Amniotic stem cell (primary cell): ENCODE data around the gene DHCR7.
A peak's percentile ranks its signal among the peaks of the same experiment; 100 is the strongest.

Experiments
- DNase-seq: peaks from one replicate; lab custom pipeline; 2025; lab: John Stamatoyannopoulos, UW

The DHCR7 gene, protein sequence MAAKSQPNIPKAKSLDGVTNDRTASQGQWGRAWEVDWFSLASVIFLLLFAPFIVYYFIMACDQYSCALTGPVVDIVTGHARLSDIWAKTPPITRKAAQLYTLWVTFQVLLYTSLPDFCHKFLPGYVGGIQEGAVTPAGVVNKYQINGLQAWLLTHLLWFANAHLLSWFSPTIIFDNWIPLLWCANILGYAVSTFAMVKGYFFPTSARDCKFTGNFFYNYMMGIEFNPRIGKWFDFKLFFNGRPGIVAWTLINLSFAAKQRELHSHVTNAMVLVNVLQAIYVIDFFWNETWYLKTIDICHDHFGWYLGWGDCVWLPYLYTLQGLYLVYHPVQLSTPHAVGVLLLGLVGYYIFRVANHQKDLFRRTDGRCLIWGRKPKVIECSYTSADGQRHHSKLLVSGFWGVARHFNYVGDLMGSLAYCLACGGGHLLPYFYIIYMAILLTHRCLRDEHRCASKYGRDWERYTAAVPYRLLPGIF

DNA sequence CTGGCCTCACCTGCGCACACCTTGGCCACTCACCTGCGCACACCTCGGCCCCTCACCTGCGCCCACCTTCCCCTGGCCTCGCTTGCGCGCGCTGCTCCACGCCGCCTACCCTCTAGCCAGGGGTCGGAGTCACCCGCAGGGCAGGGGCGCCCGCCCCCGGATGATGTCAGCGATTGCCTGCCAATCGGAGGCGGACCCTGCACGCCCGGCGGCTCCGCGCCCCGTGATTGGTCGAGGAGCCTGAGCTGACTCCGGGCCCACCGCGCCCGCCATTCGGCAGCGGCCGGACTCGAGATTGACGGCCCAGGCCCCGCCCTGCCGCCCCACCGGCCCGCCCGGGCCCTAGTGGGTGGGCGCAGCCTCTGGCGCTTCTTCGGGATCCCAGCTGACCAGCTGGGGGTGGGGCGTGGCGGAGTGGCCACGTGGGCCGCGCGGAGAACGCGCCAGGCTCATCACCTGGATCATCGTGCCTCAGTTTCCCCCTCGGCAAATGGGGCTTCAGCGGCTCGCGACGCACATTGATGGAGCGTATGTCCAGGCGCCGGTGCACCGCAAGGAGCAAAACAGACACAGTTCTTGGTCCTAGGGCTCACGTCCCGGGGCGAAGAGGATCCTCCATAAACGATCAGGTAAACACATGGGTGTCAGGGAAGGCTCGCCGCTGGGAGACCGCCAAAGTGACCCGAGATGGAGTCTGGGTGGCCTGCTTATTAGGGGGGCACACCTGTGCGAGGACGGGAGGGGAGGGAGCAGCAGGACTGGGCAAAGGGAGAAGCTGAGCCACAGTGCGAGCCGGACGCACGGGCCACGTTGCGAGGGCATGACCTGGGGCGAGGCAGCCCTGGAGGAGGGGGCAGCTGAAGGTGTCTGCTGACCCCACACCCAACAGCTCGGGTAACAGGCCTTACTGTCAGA lies at the start of gene DHCR7:
DHCR7 (minus strand) TSS at position 137 of the 915 bp plus-strand sequence. CDS start 3,441 bp downstream, outside the sequence.
- DNase-seq: peak; percentile 90

DNA sequence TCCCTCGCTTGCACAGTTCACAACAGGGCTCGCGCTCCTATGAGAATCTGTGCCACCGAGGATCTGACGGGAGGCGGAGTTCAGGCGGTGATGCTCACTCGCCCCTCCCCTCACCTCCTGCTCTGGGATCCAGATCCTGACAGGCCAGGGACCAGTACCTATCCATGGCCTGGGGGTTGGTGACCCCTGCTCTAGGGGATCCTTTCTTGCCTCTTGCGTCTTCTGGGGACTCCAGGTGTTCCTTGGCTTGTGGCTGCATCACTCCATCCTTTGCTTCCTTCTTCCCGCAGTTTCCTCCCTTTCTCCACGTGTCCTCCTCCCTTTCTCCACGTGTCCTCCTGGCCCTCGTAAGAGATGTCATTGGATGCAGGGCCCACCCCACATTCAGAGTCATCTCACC lies 48.2 kb upstream of the DHCR7 start:
- no peak for DNase-seq

DNA sequence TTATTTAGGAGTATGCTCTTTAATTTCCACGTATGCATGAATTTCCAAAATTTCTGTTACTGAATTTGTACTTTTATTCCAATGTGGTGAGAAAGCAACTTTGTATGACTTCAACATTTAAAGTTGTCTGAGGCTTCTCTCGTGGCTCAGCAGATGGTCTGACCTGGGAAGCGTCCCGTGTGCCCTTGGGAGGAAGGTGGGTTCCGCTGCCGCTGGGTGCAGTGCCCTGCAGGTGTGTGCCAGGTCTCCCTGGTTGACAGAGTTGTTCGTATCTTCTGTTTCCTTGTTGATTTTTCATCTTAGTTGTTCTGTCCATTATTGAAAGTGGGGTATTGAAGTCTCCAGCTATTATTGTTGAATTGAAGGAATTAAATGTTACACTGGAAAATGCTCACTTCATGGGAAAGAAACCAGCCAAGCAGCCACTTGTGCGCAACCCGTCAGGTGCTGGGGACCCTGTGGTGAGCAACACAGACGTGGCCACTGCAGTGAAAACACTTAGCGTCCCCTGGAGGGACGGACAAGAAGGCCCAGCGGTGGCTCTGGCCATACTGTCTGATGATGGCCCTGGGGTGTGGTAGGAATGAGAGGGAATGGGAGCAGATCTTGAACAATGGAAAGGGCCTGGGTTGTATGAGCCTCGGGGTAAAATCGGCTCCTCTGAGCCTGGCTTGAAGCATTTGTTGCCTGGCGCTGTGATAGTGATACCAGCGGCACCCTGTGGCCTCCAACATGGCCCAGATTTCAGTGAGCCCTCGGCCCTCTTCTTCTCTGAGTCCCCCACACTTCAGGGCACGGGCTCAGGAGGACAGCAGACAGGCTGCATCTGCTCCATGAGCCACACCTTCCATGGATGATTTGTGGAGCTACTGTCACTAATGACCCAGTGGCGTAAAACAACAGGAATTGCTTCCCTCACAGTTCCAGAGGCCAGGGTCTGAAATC lies 47.4 kb upstream of the DHCR7 start:
- DNase-seq: no peak

DNA sequence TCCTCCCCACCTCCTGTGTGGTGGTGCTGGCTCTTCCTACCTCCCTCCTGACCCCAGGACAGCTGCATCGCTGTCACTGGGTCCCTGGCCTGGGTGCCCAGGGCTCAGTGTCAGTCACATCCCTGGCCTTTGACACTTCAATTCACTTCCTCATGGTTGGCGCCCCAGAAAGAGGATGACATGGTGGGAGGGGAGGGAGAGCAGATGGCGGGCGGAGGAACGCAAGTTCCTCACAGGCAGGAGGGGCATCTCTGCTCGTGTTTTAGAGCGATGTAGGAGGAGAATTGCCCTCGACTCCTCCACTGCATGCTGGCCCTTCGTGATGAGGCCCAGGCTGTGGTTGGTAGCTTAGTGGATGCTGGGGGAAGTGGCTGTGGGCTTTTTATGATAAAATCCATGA lies 43.7 kb upstream of the DHCR7 start:
- no peak for DNase-seq

DNA sequence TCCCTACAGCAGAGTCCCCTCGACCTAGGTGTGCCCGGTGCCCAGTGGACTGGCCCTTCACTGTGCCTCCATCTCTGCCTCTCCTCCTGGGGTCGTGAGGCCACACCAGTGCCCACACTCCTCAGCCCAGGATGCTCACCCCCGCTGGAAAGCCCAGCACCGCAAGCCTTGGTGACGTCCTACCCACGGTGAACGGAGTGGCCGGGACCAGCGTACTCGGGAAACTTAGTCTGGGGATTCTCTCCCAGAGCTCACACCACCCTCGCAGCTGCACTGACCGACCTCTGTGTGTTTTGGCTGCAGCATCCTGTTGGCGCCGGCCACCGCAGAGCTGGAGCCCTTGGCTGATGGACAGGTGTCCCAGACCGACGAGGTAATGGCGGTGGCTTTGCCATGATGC lies 43.3 kb upstream of the DHCR7 start:
- DNase-seq: no peak

DNA sequence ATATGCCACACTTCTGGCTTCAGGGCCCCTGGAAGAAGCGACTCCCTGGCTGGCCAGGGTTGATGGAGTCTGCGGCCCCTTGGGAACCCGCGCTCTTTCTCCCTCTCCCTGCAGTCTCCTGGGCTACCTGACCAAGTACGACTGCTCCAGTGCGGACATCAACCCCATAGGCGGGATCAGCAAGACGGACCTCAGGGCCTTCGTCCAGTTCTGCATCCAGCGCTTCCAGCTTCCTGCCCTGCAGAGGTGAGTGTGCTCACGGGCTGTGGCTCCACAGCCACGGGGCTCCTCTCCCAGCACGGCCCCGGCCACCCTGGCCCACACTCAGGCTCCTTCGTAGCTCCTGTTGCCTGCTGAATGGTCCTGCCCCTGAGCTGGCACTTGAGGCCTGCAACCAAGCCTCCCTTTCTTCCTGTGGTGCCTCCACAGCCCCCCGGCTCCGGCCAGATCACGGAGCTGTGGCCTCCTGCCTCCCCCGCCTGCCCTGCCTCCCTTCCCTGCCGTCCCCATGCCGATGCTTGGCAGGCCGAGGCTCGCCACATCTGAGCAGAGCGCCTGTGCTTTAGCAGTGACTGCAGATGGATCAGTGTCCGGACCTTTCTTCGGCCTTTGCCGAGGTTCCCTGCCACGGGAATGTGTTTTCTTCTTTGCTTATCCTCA lies 42.7 kb upstream of the DHCR7 start:
- no peak for DNase-seq

DNA sequence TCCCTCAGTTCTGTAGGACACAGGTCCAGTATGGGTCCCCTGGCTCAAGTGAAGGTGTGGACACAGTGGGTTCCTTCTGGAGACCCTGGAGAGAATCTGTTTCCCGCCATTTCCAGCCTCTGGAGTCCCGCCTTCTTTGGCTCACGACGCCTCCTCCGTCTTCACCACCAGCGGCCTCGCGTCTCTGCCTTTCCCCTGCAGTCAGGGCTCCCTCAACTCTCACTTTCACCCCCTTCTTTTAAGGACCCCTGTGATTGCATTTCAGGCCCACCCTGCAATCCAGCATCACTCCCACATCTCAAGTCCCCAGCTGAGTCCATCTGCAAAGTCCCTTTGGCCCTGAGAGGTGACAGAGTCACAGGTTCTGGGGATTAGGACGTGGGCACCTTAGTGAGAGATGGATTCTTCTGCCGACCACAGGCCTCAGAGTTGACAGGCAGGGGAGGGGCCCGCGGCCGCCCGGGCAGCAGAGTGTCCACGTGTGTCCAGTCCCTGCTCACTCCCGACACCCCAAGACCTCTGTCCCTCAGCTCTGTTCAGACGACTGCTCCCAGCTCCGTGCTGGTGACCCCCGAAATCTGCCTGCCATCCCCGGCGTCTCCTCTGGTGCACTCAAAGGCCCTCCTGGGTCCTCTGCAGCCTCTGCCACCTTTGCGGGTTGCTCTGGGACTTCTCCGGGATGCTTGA lies 42.0 kb upstream of the DHCR7 start:
- DNase-seq: no peak

DNA sequence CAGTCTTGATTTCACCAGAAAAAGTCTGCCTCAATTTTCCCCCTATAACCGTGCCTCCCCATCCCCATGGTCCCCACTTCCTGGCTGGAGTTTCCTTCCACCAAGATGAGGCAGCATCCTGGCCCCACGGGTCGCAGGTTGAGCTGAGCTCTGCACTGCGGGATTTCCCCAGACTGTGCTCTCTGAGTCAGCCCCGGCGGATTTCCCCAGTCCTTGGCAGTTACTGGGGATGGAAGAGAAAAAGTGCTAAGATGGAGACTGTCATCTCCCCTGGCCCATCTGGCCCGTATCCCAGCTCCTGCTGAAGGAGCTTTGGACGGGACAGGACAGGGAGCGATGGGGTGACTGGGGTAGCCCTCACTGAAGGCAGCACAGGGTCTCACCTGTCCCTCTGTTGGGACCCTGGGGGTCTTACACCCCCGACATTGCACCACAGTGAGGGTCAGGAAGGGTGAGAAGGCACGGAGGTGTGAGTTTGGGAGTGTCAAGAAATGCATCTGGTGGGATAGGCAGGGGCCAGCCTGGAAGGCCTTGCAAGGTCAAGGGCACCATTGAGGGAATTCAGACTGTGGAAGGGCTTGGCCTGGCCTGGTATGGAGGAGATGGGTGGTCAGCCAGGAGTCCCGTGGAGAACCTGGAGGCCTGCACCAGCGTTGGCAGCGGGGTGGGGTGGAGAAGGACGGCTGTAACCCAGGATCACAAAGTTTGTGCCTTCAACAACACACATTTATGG lies 41.3 kb upstream of the DHCR7 start:
- DNase-seq: no peak

DNA sequence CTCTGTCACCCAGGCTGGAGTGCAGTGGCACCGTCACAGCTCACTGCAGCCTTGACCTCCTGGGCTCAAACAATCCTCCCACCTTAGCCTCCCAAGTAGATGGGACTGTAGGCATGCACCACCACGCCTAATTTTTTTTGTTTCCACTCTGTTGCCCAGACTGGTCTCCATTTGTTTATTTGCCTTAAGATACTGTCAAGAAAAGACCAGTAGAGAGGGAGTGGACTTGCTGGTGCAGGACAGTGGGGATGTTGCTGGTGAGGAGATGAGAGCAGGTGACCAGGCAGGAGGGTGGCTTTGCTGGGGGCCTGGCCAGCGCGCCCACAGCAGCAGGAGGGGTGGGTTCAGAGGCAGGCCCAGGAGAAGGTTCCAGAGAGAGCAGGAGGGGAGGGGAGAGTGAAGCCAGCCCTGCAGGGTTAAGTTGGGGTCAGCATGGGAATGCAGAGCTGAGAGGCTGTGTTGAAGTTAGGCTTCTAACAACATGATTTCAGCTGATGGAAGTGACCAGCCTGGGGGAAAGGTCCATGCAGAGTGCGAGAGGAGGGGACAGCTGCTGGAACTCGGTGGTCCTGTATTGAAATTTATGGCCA lies 40.6 kb upstream of the DHCR7 start:
- DNase-seq: no peak

DNA sequence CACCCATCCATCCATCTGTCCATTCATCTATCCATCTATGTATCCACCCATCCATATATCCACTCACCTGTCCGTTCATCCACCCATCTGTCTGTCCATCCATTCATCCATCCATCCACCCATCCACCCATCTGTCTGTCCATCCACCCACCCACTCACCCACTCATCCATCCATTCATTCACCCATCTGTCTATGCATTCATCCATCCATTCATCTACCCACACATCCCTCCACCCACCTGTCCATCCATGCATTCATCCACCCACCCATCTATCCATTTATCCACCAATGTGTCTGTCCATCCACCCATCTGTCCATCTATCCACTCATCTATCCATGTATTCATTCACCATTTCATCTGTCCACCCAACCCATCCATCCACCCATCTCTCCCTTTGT lies 38.1 kb upstream of the DHCR7 start:
- DNase-seq: no peak

DNA sequence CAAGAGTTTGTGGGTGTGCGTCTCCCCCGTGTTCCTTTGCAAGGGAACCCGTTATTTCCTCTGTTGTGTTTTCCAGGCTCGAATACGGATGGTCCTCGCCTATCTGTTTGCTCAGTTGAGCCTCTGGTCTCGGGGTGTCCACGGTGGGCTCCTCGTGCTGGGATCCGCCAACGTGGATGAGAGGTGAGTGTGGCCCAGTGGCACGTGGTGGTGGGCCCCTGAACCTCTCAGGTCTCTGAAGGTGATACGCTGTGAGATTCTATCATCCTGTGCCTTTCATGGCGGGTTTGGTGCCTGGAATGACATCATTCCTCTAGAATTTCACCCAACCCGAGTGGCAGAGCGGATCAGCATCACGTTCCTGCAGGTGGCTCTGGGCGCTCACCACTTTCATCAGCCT lies 37.3 kb upstream of the DHCR7 start:
- DNase-seq: no peak

DNA sequence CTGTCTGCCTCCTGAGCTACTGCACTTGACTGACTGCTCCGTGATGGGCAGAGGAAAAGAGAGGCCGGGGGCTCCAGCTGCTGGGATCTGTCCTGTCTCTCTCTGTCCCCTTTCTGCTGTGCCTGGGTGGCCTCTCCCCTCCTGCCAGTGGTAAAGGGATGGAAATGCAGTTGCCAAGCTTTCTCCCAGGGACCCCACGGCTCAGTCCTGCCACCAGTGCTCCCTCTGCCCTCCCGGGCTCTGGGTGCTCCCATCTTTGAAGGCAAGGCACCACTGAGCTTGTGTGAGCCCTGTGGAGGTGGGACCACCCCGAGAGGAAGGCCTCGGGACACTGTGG lies 36.8 kb upstream of the DHCR7 start:
- DNase-seq: no peak

DNA sequence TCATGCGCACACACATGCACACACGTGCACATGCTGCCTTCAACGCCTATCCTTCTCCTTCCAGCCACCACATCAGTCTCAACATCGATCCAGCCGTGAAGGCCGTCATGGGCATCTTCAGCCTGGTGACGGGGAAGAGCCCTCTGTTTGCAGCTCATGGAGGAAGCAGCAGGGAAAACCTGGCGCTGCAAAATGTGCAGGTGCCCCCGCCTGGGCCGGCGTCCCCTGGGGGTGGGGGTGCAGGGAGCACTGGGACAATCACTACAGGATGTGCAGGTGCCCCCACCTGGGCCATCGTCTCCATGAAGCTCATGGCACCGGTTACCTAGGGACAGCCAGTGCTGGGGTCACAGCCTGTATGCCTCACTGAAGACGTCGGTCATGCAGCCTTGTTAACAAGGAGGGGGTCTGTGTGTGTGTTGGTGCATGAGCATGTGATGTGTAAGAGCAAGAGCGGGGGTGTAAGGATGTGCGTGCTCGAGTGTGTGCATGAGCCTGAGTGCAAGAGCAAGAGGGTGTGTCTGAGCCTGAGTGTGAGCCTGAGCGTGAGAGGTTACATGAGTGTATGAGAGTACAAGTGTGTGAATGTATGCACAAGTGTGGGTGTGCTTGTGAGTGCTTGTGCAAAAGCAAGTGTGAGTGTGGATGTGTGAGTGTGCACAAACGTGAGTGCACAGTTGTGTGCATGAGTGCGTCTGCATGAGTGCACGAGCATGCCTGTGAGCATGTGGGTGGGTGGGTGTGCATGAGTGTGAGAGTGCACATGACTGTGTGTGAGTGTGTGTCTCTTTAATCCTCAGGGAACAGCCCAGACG lies 36.3 kb upstream of the DHCR7 start:
- DNase-seq: no peak

DNA sequence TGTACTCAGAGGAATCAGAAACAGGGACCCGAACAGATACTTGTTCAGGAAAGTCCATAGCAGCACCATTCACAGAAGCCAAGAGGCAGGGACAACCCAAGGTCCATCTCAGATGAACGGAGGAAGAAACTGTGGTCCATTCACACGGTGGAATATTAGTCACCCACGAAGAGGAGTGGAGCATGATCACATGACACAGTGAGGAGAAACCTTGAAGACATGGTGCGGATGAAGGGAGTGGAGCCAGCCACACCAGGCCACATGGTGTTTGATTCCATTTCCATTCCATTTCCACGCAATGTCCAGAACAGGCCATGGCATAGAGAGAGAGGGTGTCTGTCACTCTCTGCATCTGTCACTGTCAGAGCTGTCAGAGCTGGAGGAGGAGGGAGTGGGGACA lies 35.5 kb upstream of the DHCR7 start:
- DNase-seq: no peak

DNA sequence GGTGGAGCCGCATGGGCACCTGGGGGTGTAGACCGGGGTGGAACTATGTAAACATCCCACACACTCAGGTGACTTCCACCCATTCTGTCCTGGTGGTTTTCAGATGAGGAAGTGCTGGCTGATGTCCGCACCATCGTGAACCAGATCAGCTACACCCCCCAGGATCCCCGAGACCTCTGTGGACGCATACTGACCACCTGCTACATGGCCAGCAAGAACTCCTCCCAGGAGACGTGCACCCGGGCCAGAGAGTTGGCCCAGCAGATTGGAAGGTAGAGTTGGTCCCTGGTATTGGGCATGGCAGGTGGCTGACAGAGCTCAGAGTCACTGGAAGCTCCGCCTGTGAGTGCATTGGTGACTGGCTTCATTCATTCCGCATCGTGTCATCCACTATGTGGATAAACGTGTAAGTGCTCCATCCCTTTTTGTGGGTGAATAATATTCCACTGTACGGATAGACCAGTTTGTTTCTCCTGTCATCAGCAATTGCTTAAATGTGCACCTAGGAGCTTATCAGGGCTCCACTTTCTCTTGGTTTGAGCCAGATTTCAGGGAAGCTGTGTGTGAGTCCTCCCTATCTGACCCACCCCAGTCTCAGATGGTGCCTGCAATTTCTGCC lies 34.7 kb upstream of the DHCR7 start:
- DNase-seq: no peak

DNA sequence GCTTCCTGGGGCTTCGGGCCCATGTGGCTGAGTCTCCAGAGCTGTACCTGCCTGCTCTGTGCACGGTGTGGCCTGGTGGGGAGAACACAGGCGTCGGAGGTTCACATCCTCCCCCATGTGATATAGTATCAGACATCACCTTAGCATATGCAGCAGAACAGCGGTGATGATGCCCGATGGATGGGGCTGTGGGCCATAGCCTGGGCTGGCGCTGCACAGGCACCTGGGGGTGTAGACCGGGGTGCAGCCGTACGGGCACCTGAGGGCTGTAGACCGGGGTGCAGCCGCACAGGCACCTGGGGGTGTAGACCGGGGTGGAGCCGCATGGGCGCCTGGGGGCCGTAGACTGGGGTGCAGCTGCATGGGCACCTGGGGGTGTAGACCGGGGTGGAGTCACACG lies 34.0 kb upstream of the DHCR7 start:
- DNase-seq: no peak

DNA sequence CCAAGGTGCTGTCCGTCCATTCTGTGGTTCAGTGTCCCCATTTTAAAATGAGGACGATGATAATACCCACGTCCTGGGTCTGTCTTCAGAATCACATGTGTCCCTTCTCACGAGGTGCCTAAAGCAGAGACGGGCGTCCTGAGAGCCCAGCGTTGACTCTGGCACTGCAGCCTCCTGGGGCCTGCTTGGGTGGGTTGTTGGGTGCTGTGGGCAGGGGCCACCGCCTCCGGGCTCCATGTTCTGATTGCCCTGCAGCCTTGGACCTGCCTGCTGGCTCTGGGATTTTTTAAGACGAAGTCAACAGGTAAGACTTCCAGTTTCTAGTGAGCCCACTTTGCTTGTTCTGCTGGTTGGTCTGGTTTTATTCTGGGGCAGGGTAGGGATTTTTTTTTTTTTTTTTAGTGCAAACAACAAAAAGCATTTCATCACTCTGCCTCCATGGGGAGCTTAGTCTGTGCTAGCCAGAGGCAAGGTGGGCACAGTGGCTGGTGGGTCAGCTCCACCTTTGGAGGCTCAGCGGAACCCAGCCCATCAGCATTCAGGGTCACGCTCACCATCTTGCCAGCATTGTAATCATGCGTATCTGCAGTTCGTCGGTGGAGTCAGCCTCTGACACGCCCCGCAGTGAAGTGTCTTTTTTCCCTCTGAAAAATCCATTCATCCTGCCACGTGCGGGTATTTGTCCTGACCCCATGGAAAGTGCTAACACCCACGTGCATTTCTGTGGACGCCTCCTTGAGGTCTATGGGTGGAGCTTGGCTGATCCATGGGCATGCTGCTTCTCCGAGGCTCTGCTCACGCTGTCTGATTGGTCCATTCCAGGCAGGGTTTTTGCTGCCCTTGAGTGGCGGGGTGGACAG lies 33.1 kb upstream of the DHCR7 start:
- DNase-seq: no peak

DNA sequence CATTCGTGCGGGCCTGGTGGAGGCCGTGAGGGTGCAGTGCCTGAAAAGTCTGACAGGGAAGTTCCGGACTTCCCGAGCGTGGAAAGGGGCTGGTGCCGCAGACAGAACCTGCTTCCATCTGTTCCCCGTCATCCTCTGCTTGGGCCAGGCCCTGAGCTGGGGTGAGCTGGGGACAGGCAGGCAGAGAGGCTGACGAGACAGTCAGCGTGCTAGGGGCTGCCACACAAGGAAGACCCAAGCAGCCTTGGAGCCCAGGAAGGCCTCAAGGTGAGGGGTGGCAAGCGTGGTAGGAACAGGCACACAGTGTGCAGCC lies 30.3 kb upstream of the DHCR7 start:
- DNase-seq: no peak
